ENCODE measurements around the gene NFIB. TPM values are rescaled to one million over a fixed set of nuclear protein-coding genes. Genes with fewer than 3 reads are reported as not detected.

NFIB gene
- total and polyA plus RNA-seq, 2 of the 13 experiments (the other 11 are each of a cell fraction or from before 2014, with no cell fraction given), result 0.98 to 4.6 TPM

DNA sequence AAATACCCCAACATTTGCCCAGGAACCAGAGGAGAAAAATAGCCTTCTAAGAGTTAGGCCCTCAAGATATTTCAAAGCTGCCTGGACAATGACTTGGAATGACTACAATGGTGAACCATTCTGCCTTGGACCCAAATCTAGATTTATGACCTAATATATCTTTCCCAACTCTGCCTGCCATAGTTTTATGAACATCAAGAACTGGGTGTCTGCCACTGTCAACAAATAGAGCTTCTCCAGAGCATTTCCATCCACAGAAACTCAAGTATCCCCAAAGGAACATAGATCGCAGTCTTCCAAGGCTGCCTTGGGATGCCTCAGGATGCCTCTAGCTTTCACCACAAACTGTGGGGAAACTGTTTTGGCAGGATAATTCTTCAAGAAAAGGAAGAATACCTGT, 48.2 kb upstream of the NFIB start:
- ATAC-seq (no peak), DNase-seq (ENCODE audit: low spot score) (no peak), FAIRE-seq (no peak)
- Histone ChIP-seq H3K4me1 (ENCODE audit: insufficient read depth, low read length) (no peaks in the 10 kb centered on the region), H3K4me2 (ENCODE audit: low read depth, low read length) (no peak overlapping the region), H3K36me3 (replicated peaks in 1 of 2; ENCODE audit: control insufficient read depth in 1 of 2, insufficient read depth in 2 of 2, low read length in 2 of 2) (no peaks in the 10 kb centered on the region), H3K27me3 (ENCODE audit: control insufficient read depth in 1 of 2, insufficient read depth in 2 of 2, low read length in 2 of 2) (no peaks in the 10 kb centered on the region), H3K4me3 (replicated peaks in 1 of 3; ENCODE audit: insufficient read depth in 1 of 3, low read depth in 2 of 3, low read length in 3 of 3) (no peak overlapping the region), H3K79me2 (ENCODE audit: insufficient read depth, low read length) (no peaks in the 10 kb centered on the region), H4K20me1 (ENCODE audit: insufficient read depth, low read length) (no peaks in the 10 kb centered on the region), H2AFZ (ENCODE audit: low read length) (no peak overlapping the region), H3K9ac (ENCODE audit: insufficient read depth, low read depth, low read length) (no peak overlapping the region), H3K9me3 (ENCODE audit: low read length) (no peaks in the 10 kb centered on the region), H3K27ac (ENCODE audit: extremely low read length, insufficient read depth, low read length) (no peak overlapping the region)
- ChIA-PET CTCF (ENCODE audit: low intra/inter-chr PET ratio, low total read pairs) (no interaction called here), POLR2A (no interaction called here)
- BruUV-seq (replicated peaks), result no TSS peak
- intact Hi-C loops (cut with micrococcal nuclease; ENCODE audit: unreplicated experiment) (no loop called here), in situ Hi-C loops (cut with HindIII; ENCODE audit: extremely low pct_ligation_motif_present, low pct_unique_long_range_greater_than_20kb) (loop anchor here (25.0 kb wide), 3 partner anchors 550 to 1325 kb away; no protein-coding TSS in a partner anchor)
- WGBS (ENCODE audit: low lambda C conversion rate), result 86% methylated on average over 1 of the region's 1 CpG
- TF ChIP-seq SOX5 (CRISPR knock-in tag; IDR thresholded peaks at IDR 0.05; ENCODE audit: borderline replicate concordance), result no peak
- TF ChIP-seq, protein P1, sequence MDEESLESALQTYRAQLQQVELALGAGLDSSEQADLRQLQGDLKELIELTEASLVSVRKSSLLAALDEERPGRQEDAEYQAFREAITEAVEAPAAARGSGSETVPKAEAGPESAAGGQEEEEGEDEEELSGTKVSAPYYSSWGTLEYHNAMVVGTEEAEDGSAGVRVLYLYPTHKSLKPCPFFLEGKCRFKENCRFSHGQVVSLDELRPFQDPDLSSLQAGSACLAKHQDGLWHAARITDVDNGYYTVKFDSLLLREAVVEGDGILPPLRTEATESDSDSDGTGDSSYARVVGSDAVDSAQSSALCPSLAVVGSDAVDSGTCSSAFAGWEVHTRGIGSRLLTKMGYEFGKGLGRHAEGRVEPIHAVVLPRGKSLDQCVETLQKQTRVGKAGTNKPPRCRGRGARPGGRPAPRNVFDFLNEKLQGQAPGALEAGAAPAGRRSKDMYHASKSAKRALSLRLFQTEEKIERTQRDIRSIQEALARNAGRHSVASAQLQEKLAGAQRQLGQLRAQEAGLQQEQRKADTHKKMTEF (CRISPR knock-in tag; IDR thresholded peaks at IDR 0.05), result no peak
- TF ChIP-seq ZNF75D (CRISPR knock-in tag; IDR thresholded peaks at IDR 0.05; ENCODE audit: borderline replicate concordance), result no peak
- no peak for TF ChIP-seq NFKB2 (CRISPR knock-in tag; IDR thresholded peaks at IDR 0.05; ENCODE audit: borderline replicate concordance)
- no peak for TF ChIP-seq IRX3 (CRISPR knock-in tag; IDR thresholded peaks at IDR 0.05; ENCODE audit: borderline replicate concordance, low read depth)
- TF ChIP-seq, protein P2, sequence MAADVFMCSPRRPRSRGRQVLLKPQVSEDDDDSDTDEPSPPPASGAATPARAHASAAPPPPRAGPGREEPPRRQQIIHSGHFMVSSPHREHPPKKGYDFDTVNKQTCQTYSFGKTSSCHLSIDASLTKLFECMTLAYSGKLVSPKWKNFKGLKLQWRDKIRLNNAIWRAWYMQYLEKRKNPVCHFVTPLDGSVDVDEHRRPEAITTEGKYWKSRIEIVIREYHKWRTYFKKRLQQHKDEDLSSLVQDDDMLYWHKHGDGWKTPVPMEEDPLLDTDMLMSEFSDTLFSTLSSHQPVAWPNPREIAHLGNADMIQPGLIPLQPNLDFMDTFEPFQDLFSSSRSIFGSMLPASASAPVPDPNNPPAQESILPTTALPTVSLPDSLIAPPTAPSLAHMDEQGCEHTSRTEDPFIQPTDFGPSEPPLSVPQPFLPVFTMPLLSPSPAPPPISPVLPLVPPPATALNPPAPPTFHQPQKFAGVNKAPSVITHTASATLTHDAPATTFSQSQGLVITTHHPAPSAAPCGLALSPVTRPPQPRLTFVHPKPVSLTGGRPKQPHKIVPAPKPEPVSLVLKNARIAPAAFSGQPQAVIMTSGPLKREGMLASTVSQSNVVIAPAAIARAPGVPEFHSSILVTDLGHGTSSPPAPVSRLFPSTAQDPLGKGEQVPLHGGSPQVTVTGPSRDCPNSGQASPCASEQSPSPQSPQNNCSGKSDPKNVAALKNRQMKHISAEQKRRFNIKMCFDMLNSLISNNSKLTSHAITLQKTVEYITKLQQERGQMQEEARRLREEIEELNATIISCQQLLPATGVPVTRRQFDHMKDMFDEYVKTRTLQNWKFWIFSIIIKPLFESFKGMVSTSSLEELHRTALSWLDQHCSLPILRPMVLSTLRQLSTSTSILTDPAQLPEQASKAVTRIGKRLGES (CRISPR knock-in tag; IDR thresholded peaks at IDR 0.05; ENCODE audit: borderline replicate concordance), result no peak

Data from HepG2 (cell line).